Measurements from ENCODE around the gene DIS3L2. TPM values are rescaled to one million over a fixed set of nuclear protein-coding genes. Genes with fewer than 3 reads are reported as not detected.
A peak's percentile ranks its signal among the peaks of the same experiment; 100 is the strongest.

The DIS3L2 gene
- total and polyA plus RNA-seq, 2 of the 8 experiments (the other 6 are each of a cell fraction or from before 2014, with no cell fraction given) = 11.5 to 21.6 TPM

- Histone ChIP-seq H3K4me3 (ENCODE audit: extremely low read depth in 1 of 4, insufficient read depth in 2 of 4, low read depth in 3 of 4, low read length in 4 of 4) (no peak overlapping the region), H3K4me1 (replicated peaks in 1 of 4; ENCODE audit: control insufficient read depth in 3 of 4, insufficient read depth in 4 of 4, low read length in 3 of 4) (no peaks in the 10 kb centered on the region; a peak in 1 of 7 replicates), H3K23ac (ENCODE audit: insufficient read length) (no peak overlapping the region), H4K5ac (ENCODE audit: insufficient read length, low read depth, low read length) (no peak overlapping the region), H3K56ac (replicated peaks; ENCODE audit: insufficient read length, low read depth, low read length) (no peak overlapping the region), H2BK15ac (ENCODE audit: low read length) (no peak overlapping the region), H3K18ac (ENCODE audit: extremely low read depth, low read length) (no peak overlapping the region), H4K91ac (replicated peaks; ENCODE audit: insufficient read length, low read length) (no peak overlapping the region), H2AFZ (ENCODE audit: low read length) (no peak overlapping the region), H3K27me3 (replicated peaks in 1 of 4; ENCODE audit: control insufficient read depth in 3 of 4, extremely low read depth in 1 of 4, insufficient read depth in 3 of 4, low read length in 3 of 4) (no peaks in the 10 kb centered on the region), H3K79me1 (ENCODE audit: low read depth, low read length) (no peaks in the 10 kb centered on the region), H4K8ac (ENCODE audit: extremely low read depth, insufficient read depth, low read length) (no peak overlapping the region), H3K36me3 (ENCODE audit: control insufficient read depth in 2 of 4, insufficient read depth in 4 of 4, low read length in 3 of 4) (no peaks in the 10 kb centered on the region), H4K20me1 (replicated peaks in 1 of 2; ENCODE audit: control insufficient read depth in 1 of 2, insufficient read depth in 2 of 2, low read length in 2 of 2) (no peaks in the 10 kb centered on the region), H3K23me2 (ENCODE audit: low read depth, low read length) (no peaks in the 10 kb centered on the region), H2AK5ac (ENCODE audit: low read depth, low read length) (no peak overlapping the region), H3K4ac (replicated peaks; ENCODE audit: insufficient read length, low read depth, low read length) (no peak overlapping the region), H2BK20ac (ENCODE audit: low read length) (no peak overlapping the region), H3K14ac (ENCODE audit: insufficient read length) (no peak overlapping the region), H3K4me2 (ENCODE audit: insufficient read depth in 1 of 2, low read depth in 2 of 2, low read length in 2 of 2) (no peak overlapping the region), H3K9me3 (ENCODE audit: insufficient read depth in 2 of 2, low read depth in 1 of 2, low read length in 1 of 2) (no peaks in the 10 kb centered on the region), H2BK5ac (ENCODE audit: low read depth, low read length) (no peak overlapping the region), H2BK12ac (ENCODE audit: low read depth, low read length) (no peak overlapping the region), H3K79me2 (ENCODE audit: control insufficient read depth in 1 of 2, insufficient read depth in 2 of 2, low read length in 2 of 2) (no peaks in the 10 kb centered on the region), H3K9ac (replicated peaks in 1 of 4; ENCODE audit: extremely low read depth in 1 of 4, low read depth in 3 of 4, low read length in 3 of 4) (no peak overlapping the region), H2BK120ac (replicated peaks; ENCODE audit: low read depth, low read length) (no peak overlapping the region), H3K27ac (ENCODE audit: low read depth, low read length) (no peak overlapping the region)
- CTCF ChIA-PET (ENCODE audit: partially characterized antibody) = interaction anchor here (0.6 to 4.7 kb wide), 31 partner anchors 9 to 545 kb away, joined by 3 to 72 read pairs (median 4); partner anchors contain the start of genes ALPG and NPPC
- FAIRE-seq (no peak), DNase-seq (ENCODE audit: low read depth in 1 of 2, low spot score in 2 of 2) (peak in 1 of 2 experiments; percentile 30)
- POLR2A ChIA-PET (ENCODE audit: partially characterized antibody) = interaction anchor here (0.7 to 1.4 kb wide), 4 partner anchors 45 to 78 kb away, joined by 3 to 4 read pairs (median 3); no protein-coding TSS in a partner anchor
- WGBS, 2 experiments (ENCODE audit: extremely low coverage in 1 of 2, insufficient coverage in 1 of 2, insufficient read length in 1 of 2, insufficient replicate concordance in 2 of 2, low coverage in 1 of 2, low lambda C conversion rate in 2 of 2, missing lambda C conversion rate in 1 of 2) = 91% methylated on average over 17 of the region's 17 CpGs; no CpG with 5 or more reads in 1 of the 2 experiments
- TF ChIP-seq CHD2 (IDR thresholded peaks at IDR 0.05; ENCODE audit: low read length) = no peak
- TF ChIP-seq NRF1 (IDR thresholded peaks at IDR 0.05; ENCODE audit: low read depth, low read length) = no peak
- TF ChIP-seq SAP30 (IDR thresholded peaks at IDR 0.05; ENCODE audit: insufficient read depth, insufficient replicate concordance, low read length) = no peak
- no peak for TF ChIP-seq SIRT6 (IDR thresholded peaks at IDR 0.05; ENCODE audit: low read length)
- no peak for TF ChIP-seq ATF3 (IDR thresholded peaks at IDR 0.05; ENCODE audit: insufficient read depth, low read depth, low read length)
- no peak for TF ChIP-seq POLR2A (IDR thresholded peaks at IDR 0.05; ENCODE audit: control extremely low read depth in 1 of 2, low read depth in 2 of 2, low read length in 2 of 2)
- no peak for TF ChIP-seq RXRA (IDR thresholded peaks at IDR 0.05; ENCODE audit: insufficient read depth, low read depth, low read length)
- TF ChIP-seq PHF8 (conservative IDR thresholded peaks at IDR 0.05; ENCODE audit: low read depth, low read length) = no peak
- TF ChIP-seq EZH2 (IDR thresholded peaks at IDR 0.05; ENCODE audit: low read depth, low read length, severe bottlenecking) = no peak
- TF ChIP-seq RAD21 (IDR thresholded peaks at IDR 0.05 in 1 of 2, conservative IDR thresholded peaks at IDR 0.05 in 1 of 2; ENCODE audit: low read depth in 2 of 2, low read length in 2 of 2) = no peak
- no peak for TF ChIP-seq EGR1 (IDR thresholded peaks at IDR 0.05; ENCODE audit: borderline replicate concordance, low read depth, low read length)
These were observed 379.7 kb downstream of the DIS3L2 start for GRCh38 chr2:232341061-232341738.

Data from H1 (cell line).